HCT116 (cell line): Measurements from ENCODE around the gene CCDC134. TPM values are rescaled to one million over a fixed set of nuclear protein-coding genes. Genes with fewer than 3 reads are reported as not detected.

Experiments used
- ATAC-seq: fragments of 200-7000 bp; cut with Tn5 transposase; 2 replicates; pipeline ENCODE4 v1.9.1; 2020; ENCODE audit warnings: mild to moderate bottlenecking, moderate library complexity
- BruUV-seq: library from RNA; stranded (reverse); fragments of 400-500 nt; replicated peaks from 2 replicates; lab custom pipeline; 2021; lab: Mats Ljungman, UMichigan
- CTCF ChIA-PET: fragments of 300-600 bp; sonication (Branson Sonifier 250); formaldehyde crosslinking; loops from one replicate; lab custom pipeline; 2021; ENCODE audit warnings: antibody characterized with exemption; lab: Charles Lee
- POLR2A ChIA-PET: fragments of 300-600, 350-600 bp; sonication (Branson Sonifier 250); formaldehyde crosslinking; loops from one replicate; lab custom pipeline; 2021; ENCODE audit warnings: antibody characterized with exemption; lab: Charles Lee
- RAD21 ChIA-PET, 2 experiments: fragments of 300-600 bp; sonication (Branson Sonifier 250); formaldehyde crosslinking; loops; one replicate each; lab custom pipeline; 2023; ENCODE audit warnings: low total read pairs in 2 of 2; ENCODE audit not compliant: uncharacterized antibody in 2 of 2, unreplicated experiment in 2 of 2, low non-redundant PET in 1 of 2; lab: Charles Lee
- DNase-seq: peaks from one replicate; pipeline ENCODE4 v3.0.0-alpha.2; 2010; ENCODE audit warnings: low read depth, low spot score
- H2AFZ ChIP-seq: fragments of 200-600 bp; shearing (Covaris generic), sonication (generic); 2 replicates; pipeline ENCODE4 v1.6.1; 2017; ENCODE audit warnings: low read depth, mixed run types, mixed read lengths, antibody characterized with exemption, low read length; ENCODE audit not compliant: poor library complexity, severe bottlenecking
- H3K27ac ChIP-seq: 2 replicates; pipeline ENCODE4 v1.5.1; 2012; ENCODE audit warnings: low read depth, low read length
- H3K27me3 ChIP-seq: fragments of 200-600 bp; sonication (generic); 2 replicates; pipeline ENCODE4 v1.6.1; 2016; ENCODE audit warnings: mixed run types, low read length, mixed read lengths; ENCODE audit not compliant: insufficient read depth
- H3K36me3 ChIP-seq, 2 experiments: fragments of 200-500 bp in 1 of 2; fragments of 200-600 bp in 1 of 2; sonication (Bioruptor generic) in 1 of 2; sonication (generic) in 1 of 2; 2 replicates each; pipeline versions ENCODE4 v1.5.1 to v1.6.1; 2014 to 2016; ENCODE audit warnings: low read length in 2 of 2, inconsistent platforms in 1 of 2, mixed read lengths in 1 of 2, mixed run types in 1 of 2; ENCODE audit not compliant: insufficient read depth in 2 of 2, control insufficient read depth in 1 of 2
- H3K4me1 ChIP-seq, 2 experiments: fragments of 200-600 bp in 1 of 2; sonication (generic) in 1 of 2; 2 replicates each; pipeline versions ENCODE4 v1.5.1 to v1.6.1; 2012 to 2017; ENCODE audit warnings: low read length in 2 of 2, inconsistent platforms in 1 of 2, mild to moderate bottlenecking in 1 of 2, mixed read lengths in 1 of 2, mixed run types in 1 of 2, moderate library complexity in 1 of 2; ENCODE audit not compliant: insufficient read depth in 2 of 2, control insufficient read depth in 1 of 2
- H3K4me2 ChIP-seq: fragments of 200-600 bp; sonication (generic); 2 replicates; pipeline ENCODE4 v1.6.1; 2017; ENCODE audit warnings: mixed run types, low read length, mixed read lengths
- H3K4me3 ChIP-seq, 2 experiments: fragments of 200-600 bp in 1 of 2; sonication (generic) in 1 of 2; replicated peaks in 1 of 2; 2 replicates each; pipeline ENCODE4 v1.5.1; 2011 to 2016; ENCODE audit warnings: low read length in 2 of 2, control low read depth in 1 of 2, low read depth in 1 of 2, mild to moderate bottlenecking in 1 of 2, mixed read lengths in 1 of 2, mixed run types in 1 of 2
- H3K79me2 ChIP-seq: fragments of 200-600 bp; sonication (generic); 2 replicates; pipeline ENCODE4 v1.6.1; 2017; ENCODE audit warnings: mild to moderate bottlenecking, mixed run types, low read length, moderate library complexity, mixed read lengths; ENCODE audit not compliant: insufficient read depth
- H3K9ac ChIP-seq: fragments of 200-600 bp; sonication (generic); 2 replicates; pipeline ENCODE4 v1.6.1; 2016; ENCODE audit warnings: low read length, mixed read lengths
- H3K9me2 ChIP-seq: fragments of 200-600 bp; sonication (generic), shearing (Covaris generic); 2 replicates; pipeline ENCODE4 v1.6.1; 2017; ENCODE audit warnings: mixed run types, mild to moderate bottlenecking, moderate library complexity; ENCODE audit not compliant: insufficient read depth
- H3K9me3 ChIP-seq, 2 experiments: fragments of 200-500 bp in 1 of 2; fragments of 200-600 bp in 1 of 2; sonication (Bioruptor generic) in 1 of 2; sonication (generic) in 1 of 2; 2 replicates each; pipeline ENCODE4 v1.6.1; 2014 to 2017; ENCODE audit warnings: low read length in 2 of 2, mixed read lengths in 2 of 2, inconsistent platforms in 1 of 2, low read depth in 1 of 2, mild to moderate bottlenecking in 1 of 2, mixed run types in 1 of 2, moderate library complexity in 1 of 2; ENCODE audit not compliant: control insufficient read depth in 1 of 2, insufficient read depth in 1 of 2
- H4K20me1 ChIP-seq: fragments of 200-600 bp; sonication (generic), shearing (Covaris generic); 2 replicates; pipeline ENCODE4 v1.6.1; 2017; ENCODE audit warnings: mixed run types, mild to moderate bottlenecking, moderate library complexity; ENCODE audit not compliant: insufficient read depth
- ELF1 ChIP-seq: IDR thresholded peaks from 2 replicates; pipeline ENCODE4 v1.6.1; 2012; ENCODE audit warnings: low read depth, borderline replicate concordance
- EZH2phosphoT487 ChIP-seq: fragments of 200-600 bp; IDR thresholded peaks from 2 replicates; pipeline ENCODE4 v1.6.1; 2018; ENCODE audit warnings: antibody characterized with exemption, borderline replicate concordance
- FOSL1 ChIP-seq: IDR thresholded peaks from 2 replicates; pipeline ENCODE4 v1.6.1; 2012; ENCODE audit warnings: low read depth
- JUND ChIP-seq: IDR thresholded peaks from 2 replicates; pipeline ENCODE4 v1.6.1; 2012
- POLR2A ChIP-seq: IDR thresholded peaks from 2 replicates; pipeline ENCODE4 v1.7.0; 2011; ENCODE audit warnings: borderline replicate concordance; ENCODE audit not compliant: insufficient read depth, insufficient read length; ENCODE audit errors: extremely low read depth
- SP1 ChIP-seq: IDR thresholded peaks from 2 replicates; pipeline ENCODE4 v1.6.1; 2012; ENCODE audit warnings: low read depth
- SRF ChIP-seq: IDR thresholded peaks from 2 replicates; pipeline ENCODE4 v1.6.1; 2012; ENCODE audit warnings: low read depth
- TCF7L2 ChIP-seq: IDR thresholded peaks from 2 replicates; pipeline ENCODE4 v1.7.0; 2011; ENCODE audit warnings: borderline replicate concordance, inconsistent platforms; ENCODE audit not compliant: insufficient read depth, insufficient read length; ENCODE audit errors: extremely low read depth
- ZNF274 ChIP-seq: fragments of 200-500 bp; sonication (Bioruptor generic); IDR thresholded peaks from 2 replicates; pipeline ENCODE4 v1.6.1; 2014; ENCODE audit warnings: mild to moderate bottlenecking, low read depth, low read length, inconsistent platforms
- intact Hi-C: fragments of 100-400 bp; cut with micrococcal nuclease; formaldehyde crosslinking; loops from 2 replicates; pipeline ENCODE4 v1.10.0; 2022
- total RNA-seq: library from RNA; stranded (reverse); gene quantifications from one replicate; pipeline ENCODE4 v1.2.1, GENCODE V29; 2021; ENCODE audit not compliant: unreplicated experiment
- TF ChIP-seq, protein P1 (sequence below): IDR thresholded peaks from 2 replicates; pipeline ENCODE4 v1.6.1; 2012; ENCODE audit warnings: low read depth
- TF ChIP-seq, protein P2 (sequence below): IDR thresholded peaks from 2 replicates; pipeline ENCODE4 v1.6.1; 2012
- TF ChIP-seq, protein P3 (sequence below), 3 experiments: fragments of 200-600 bp in 1 of 3; sonication (generic) in 1 of 3; IDR thresholded peaks in 2 of 3; conservative IDR thresholded peaks in 1 of 3; 2 replicates each; pipeline ENCODE4 v1.5.1; 2012 to 2017; ENCODE audit warnings: low read depth in 2 of 3, low read length in 2 of 3, antibody characterized with exemption in 1 of 3, borderline replicate concordance in 1 of 3, control low read depth in 1 of 3, mild to moderate bottlenecking in 1 of 3, mixed read lengths in 1 of 3, mixed run types in 1 of 3, moderate library complexity in 1 of 3; ENCODE audit not compliant: insufficient read depth in 1 of 3

Gene CCDC134
- total RNA-seq, 1 experiment from 2014 or later: 15.8 TPM

DNA sequence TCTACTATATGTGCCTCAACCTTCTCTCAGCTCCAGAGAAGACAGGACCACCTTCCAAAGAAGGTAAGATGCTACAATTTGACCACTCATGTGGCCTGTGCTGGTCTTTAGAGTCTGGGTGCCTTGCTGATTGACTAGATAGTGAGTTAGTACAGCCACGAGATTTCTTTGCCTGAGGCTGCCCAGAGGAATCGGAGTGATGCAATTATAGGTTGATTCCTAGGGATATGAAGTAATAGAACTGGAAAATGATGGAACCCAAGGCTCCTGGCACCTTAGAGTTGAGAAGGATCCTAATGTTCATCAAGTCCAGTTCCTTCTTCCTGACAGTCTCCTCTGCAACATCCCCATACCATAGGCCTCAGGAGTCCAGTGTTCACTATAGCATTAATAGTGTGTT is 46.5 kb upstream of the CCDC134 start:
- Histone ChIP-seq H3K27ac (no peak overlapping the region), H4K20me1 (no peaks in the 10 kb centered on the region), H3K27me3 (no peaks in the 10 kb centered on the region), H3K9me3 (no peaks in the 10 kb centered on the region), H3K79me2 (no peaks in the 10 kb centered on the region), H3K4me3 (no peak overlapping the region), H3K4me2 (no peak overlapping the region), H3K4me1 (peaks cover 0 to 6% of the 10 kb centered on the region in 2 experiments; a peak in 3 of 4 replicates), H3K36me3 (no peaks in the 10 kb centered on the region), H2AFZ (no peak overlapping the region), H3K9me2 (no peaks in the 10 kb centered on the region), H3K9ac (no peak overlapping the region)
- DNase-seq (no peak), ATAC-seq (no peak)
- intact Hi-C loops: no loop called here
- ChIA-PET POLR2A (no interaction called here), CTCF (no interaction called here), RAD21 (no interaction called here)
- no TSS peak for BruUV-seq
- TF ChIP-seq, protein P1, sequence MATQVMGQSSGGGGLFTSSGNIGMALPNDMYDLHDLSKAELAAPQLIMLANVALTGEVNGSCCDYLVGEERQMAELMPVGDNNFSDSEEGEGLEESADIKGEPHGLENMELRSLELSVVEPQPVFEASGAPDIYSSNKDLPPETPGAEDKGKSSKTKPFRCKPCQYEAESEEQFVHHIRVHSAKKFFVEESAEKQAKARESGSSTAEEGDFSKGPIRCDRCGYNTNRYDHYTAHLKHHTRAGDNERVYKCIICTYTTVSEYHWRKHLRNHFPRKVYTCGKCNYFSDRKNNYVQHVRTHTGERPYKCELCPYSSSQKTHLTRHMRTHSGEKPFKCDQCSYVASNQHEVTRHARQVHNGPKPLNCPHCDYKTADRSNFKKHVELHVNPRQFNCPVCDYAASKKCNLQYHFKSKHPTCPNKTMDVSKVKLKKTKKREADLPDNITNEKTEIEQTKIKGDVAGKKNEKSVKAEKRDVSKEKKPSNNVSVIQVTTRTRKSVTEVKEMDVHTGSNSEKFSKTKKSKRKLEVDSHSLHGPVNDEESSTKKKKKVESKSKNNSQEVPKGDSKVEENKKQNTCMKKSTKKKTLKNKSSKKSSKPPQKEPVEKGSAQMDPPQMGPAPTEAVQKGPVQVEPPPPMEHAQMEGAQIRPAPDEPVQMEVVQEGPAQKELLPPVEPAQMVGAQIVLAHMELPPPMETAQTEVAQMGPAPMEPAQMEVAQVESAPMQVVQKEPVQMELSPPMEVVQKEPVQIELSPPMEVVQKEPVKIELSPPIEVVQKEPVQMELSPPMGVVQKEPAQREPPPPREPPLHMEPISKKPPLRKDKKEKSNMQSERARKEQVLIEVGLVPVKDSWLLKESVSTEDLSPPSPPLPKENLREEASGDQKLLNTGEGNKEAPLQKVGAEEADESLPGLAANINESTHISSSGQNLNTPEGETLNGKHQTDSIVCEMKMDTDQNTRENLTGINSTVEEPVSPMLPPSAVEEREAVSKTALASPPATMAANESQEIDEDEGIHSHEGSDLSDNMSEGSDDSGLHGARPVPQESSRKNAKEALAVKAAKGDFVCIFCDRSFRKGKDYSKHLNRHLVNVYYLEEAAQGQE: no peak
- TF ChIP-seq POLR2A: no peak
- no peak for TF ChIP-seq EZH2phosphoT487
- no peak for TF ChIP-seq ZNF274
- TF ChIP-seq, protein P2, sequence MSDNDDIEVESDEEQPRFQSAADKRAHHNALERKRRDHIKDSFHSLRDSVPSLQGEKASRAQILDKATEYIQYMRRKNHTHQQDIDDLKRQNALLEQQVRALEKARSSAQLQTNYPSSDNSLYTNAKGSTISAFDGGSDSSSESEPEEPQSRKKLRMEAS: no peak

GRCh38 chr22:41757502-41757901 is 43.0 kb upstream of the CCDC134 start:
- peaks cover 0 to 6% of the 10 kb centered on the region in 2 experiments; a peak in 3 of 4 replicates for H3K4me1 ChIP-seq
- BruUV-seq: no TSS peak
- no peaks in the 10 kb centered on the region for H3K36me3 ChIP-seq
- DNase-seq: no peak
- POLR2A ChIA-PET: interaction anchor here (0.9 kb wide), 1 partner anchor 43 kb away, joined by 4 read pairs; the partner anchor contains the start of gene CCDC134
- RAD21 ChIA-PET: no interaction called here
- no peak overlapping the region for H3K27ac ChIP-seq
- H3K79me2 ChIP-seq: no peaks in the 10 kb centered on the region
- H3K4me2 ChIP-seq: no peak overlapping the region; the same call in 1 of the 2 replicates
- no peaks in the 10 kb centered on the region for H3K9me2 ChIP-seq
- intact Hi-C loops: no loop called here
- H2AFZ ChIP-seq: no peak overlapping the region
- CTCF ChIA-PET: interaction anchor here (1.3 kb wide), 1 partner anchor 61 kb away, joined by 4 read pairs; no protein-coding TSS in a partner anchor
- no peak for ATAC-seq
- no peaks in the 10 kb centered on the region for H3K9me3 ChIP-seq
- no peaks in the 10 kb centered on the region for H3K27me3 ChIP-seq
- no peaks in the 10 kb centered on the region for H4K20me1 ChIP-seq
- H3K4me3 ChIP-seq: no peak overlapping the region
- no peak overlapping the region for H3K9ac ChIP-seq
- no peak for TF ChIP-seq TCF7L2
- no peak for TF ChIP-seq ELF1
- TF ChIP-seq, protein P3, sequence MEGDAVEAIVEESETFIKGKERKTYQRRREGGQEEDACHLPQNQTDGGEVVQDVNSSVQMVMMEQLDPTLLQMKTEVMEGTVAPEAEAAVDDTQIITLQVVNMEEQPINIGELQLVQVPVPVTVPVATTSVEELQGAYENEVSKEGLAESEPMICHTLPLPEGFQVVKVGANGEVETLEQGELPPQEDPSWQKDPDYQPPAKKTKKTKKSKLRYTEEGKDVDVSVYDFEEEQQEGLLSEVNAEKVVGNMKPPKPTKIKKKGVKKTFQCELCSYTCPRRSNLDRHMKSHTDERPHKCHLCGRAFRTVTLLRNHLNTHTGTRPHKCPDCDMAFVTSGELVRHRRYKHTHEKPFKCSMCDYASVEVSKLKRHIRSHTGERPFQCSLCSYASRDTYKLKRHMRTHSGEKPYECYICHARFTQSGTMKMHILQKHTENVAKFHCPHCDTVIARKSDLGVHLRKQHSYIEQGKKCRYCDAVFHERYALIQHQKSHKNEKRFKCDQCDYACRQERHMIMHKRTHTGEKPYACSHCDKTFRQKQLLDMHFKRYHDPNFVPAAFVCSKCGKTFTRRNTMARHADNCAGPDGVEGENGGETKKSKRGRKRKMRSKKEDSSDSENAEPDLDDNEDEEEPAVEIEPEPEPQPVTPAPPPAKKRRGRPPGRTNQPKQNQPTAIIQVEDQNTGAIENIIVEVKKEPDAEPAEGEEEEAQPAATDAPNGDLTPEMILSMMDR (IDR thresholded peaks at IDR 0.05 in 2 of 3, conservative IDR thresholded peaks at IDR 0.05 in 1 of 3; ENCODE audit: borderline replicate concordance in 1 of 3, insufficient read depth in 1 of 3, low read depth in 2 of 3, low read length in 2 of 3): no peak
- no peak for TF ChIP-seq FOSL1
- no peak for TF ChIP-seq SP1
- no peak for TF ChIP-seq POLR2A
- TF ChIP-seq JUND: no peak
- TF ChIP-seq SRF: no peak
